ENCODE results near the gene SLC1A7.

DNA sequence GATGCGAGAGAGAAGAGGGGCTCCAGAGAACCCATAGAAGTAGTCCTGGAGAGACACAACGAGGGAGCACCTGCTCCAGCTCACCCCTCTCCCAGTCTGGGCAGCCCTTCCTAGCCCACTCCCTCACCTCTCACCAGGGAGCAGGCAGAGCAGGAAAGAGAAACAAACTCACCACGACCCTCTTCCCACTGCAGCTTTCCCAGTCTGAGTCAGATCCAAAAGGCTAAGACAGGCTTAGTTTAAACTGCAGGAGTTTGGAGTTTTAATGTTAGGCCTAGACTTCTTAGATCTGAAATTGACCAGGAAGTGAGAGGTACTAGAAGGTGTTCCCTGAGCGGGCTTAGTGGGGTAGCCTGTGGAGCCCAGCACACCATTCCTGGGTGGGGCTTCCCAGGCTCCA, 29.6 kb downstream of the SLC1A7 start:
- TF ChIP-seq, protein P1, sequence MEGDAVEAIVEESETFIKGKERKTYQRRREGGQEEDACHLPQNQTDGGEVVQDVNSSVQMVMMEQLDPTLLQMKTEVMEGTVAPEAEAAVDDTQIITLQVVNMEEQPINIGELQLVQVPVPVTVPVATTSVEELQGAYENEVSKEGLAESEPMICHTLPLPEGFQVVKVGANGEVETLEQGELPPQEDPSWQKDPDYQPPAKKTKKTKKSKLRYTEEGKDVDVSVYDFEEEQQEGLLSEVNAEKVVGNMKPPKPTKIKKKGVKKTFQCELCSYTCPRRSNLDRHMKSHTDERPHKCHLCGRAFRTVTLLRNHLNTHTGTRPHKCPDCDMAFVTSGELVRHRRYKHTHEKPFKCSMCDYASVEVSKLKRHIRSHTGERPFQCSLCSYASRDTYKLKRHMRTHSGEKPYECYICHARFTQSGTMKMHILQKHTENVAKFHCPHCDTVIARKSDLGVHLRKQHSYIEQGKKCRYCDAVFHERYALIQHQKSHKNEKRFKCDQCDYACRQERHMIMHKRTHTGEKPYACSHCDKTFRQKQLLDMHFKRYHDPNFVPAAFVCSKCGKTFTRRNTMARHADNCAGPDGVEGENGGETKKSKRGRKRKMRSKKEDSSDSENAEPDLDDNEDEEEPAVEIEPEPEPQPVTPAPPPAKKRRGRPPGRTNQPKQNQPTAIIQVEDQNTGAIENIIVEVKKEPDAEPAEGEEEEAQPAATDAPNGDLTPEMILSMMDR (IDR thresholded peaks at IDR 0.05; ENCODE audit: low read depth, low read length, missing input control), result no peak
- TF ChIP-seq RAD21 (IDR thresholded peaks at IDR 0.05), result no peak
- TF ChIP-seq RXRA (IDR thresholded peaks at IDR 0.05), result no peak
- TF ChIP-seq YY1 (IDR thresholded peaks at IDR 0.05), result no peak
- TF ChIP-seq, protein P2, sequence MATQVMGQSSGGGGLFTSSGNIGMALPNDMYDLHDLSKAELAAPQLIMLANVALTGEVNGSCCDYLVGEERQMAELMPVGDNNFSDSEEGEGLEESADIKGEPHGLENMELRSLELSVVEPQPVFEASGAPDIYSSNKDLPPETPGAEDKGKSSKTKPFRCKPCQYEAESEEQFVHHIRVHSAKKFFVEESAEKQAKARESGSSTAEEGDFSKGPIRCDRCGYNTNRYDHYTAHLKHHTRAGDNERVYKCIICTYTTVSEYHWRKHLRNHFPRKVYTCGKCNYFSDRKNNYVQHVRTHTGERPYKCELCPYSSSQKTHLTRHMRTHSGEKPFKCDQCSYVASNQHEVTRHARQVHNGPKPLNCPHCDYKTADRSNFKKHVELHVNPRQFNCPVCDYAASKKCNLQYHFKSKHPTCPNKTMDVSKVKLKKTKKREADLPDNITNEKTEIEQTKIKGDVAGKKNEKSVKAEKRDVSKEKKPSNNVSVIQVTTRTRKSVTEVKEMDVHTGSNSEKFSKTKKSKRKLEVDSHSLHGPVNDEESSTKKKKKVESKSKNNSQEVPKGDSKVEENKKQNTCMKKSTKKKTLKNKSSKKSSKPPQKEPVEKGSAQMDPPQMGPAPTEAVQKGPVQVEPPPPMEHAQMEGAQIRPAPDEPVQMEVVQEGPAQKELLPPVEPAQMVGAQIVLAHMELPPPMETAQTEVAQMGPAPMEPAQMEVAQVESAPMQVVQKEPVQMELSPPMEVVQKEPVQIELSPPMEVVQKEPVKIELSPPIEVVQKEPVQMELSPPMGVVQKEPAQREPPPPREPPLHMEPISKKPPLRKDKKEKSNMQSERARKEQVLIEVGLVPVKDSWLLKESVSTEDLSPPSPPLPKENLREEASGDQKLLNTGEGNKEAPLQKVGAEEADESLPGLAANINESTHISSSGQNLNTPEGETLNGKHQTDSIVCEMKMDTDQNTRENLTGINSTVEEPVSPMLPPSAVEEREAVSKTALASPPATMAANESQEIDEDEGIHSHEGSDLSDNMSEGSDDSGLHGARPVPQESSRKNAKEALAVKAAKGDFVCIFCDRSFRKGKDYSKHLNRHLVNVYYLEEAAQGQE (IDR thresholded peaks at IDR 0.05), result no peak
- no peak for TF ChIP-seq TAF1 (conservative IDR thresholded peaks at IDR 0.05)
- no peak for TF ChIP-seq NR2F2 (IDR thresholded peaks at IDR 0.05)
- TF ChIP-seq, protein P3, sequence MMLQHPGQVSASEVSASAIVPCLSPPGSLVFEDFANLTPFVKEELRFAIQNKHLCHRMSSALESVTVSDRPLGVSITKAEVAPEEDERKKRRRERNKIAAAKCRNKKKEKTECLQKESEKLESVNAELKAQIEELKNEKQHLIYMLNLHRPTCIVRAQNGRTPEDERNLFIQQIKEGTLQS (IDR thresholded peaks at IDR 0.05), result no peak
- no peak for TF ChIP-seq EGR1 (IDR thresholded peaks at IDR 0.05; ENCODE audit: low read depth in 2 of 2)
- no peak for TF ChIP-seq SP1 (IDR thresholded peaks at IDR 0.05)
